ENCODE results near the gene SPRR5. TPM values are rescaled to one million over a fixed set of nuclear protein-coding genes. Genes with fewer than 3 reads are reported as not detected.

Gene SPRR5
- total and polyA plus RNA-seq, 2 of the 8 experiments (the other 6 are each of a cell fraction or from before 2014, with no cell fraction given): not detected

DNA sequence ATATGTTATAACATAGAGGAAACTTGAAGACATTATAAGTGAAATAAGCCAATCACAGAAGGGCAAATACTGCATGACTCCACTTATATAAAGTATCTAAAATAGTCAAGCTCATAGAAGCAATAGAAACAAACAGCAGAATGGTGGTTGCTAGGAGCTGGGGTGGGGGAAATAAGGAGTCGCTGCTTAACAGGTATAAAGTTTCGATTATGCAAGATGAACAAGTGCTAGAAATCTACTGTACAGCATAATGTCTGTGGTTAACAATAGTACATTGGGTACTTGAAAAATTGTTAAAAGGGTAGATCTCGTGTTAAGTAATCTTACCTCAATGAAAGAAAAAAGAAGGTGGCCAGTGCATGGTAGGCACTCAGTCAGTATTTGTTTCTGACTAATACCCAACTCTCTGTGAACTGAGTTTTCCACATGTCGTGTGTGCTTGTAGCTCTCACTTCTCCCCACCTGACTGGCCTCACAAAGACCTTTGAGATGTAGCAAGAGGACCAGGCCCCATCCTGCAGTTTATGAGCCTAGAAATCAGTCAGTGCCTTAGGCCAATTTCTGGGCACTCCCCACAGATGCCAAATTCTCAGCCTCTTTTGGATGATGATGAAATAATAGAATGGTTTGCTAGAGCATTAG, 14.7 kb upstream of the SPRR5 start (continued):
- TF ChIP-seq CBX5 (IDR thresholded peaks at IDR 0.05; ENCODE audit: low read depth, low read length) (no peak), POU5F1 (IDR thresholded peaks at IDR 0.05; ENCODE audit: low read depth, low read length) (no peak)
- TF ChIP-seq, protein P1, sequence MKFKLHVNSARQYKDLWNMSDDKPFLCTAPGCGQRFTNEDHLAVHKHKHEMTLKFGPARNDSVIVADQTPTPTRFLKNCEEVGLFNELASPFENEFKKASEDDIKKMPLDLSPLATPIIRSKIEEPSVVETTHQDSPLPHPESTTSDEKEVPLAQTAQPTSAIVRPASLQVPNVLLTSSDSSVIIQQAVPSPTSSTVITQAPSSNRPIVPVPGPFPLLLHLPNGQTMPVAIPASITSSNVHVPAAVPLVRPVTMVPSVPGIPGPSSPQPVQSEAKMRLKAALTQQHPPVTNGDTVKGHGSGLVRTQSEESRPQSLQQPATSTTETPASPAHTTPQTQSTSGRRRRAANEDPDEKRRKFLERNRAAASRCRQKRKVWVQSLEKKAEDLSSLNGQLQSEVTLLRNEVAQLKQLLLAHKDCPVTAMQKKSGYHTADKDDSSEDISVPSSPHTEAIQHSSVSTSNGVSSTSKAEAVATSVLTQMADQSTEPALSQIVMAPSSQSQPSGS (IDR thresholded peaks at IDR 0.05; ENCODE audit: low read length): no peak

Data from H1 (cell line).